Stimulated activated CD4-positive, alpha-beta T cell treated with anti-CD3 and anti-CD28 coated beads, Interleukin-15, amount 100 ng/mL, for 1 hour (primary cell): ENCODE results near the gene CT47B1.
"Not testable (repeated sequence)": the region's sequence is repeated elsewhere in the genome, so short reads cannot be mapped to it uniquely, and the experiment has no call there.

ENCODE experiments used
- DNase-seq, 2 donors: peaks; one replicate each; pipeline ENCODE4 v3.0.0-alpha.2; 2020; ENCODE audit warnings: low read depth in 1 of 2, low spot score in 1 of 2

Gene CT47B1

GRCh38 chrX:120875766-120876165 is at the start of gene CT47B1:
Gene CT47B1 (minus strand): TSS chrX:120875866. CDS start chrX:120875670, 196 bp downstream.
- not testable (repeated sequence) for DNase-seq

DNA sequence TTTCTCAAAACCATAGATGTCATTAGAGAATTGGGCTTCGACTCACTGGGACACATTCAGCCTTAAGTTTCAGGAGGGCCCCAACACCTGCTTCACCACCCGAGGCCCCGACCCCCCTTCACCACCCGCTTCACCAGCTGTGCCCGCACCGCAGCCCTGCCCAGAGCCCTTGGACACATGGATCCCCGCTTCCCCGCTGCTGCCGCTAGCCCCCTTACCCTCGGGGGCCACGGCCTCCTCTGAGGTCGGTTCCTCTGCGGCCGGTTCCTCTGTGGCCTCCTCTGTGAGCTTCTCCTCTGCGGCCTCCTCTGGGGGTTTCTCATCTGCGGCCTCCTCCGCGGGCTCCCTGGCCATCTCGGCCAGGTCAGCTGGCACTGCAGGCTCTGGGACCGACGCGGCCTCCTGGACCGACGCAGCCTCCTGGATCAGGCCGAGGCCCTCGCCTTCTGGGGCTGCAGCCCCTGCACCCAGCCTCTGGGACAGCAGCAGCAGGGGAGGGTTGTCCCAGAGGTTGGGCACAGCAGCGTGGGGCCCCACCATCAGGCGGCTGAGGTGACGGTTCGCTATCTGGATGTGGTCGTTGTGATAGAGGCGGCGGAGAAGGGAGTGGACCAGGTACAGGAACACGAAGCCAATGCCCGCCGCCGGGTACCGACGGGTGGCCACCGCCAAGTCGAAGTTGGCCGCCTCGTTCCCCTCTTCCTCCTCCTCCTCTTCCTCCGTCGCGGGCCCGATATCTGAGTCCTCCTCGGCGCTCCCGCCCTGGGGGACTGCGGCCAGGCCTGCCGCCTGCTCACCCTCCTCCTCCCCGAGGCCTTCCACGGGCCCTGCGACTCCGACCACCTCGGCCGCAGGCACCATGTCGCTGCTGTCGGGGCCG is 748 bp downstream of the CT47B1 start:
- DNase-seq = no peak

- DNase-seq = no peak
Observed at GRCh38 chrX:120857240-120857639, 18.4 kb downstream of the CT47B1 start.

- DNase-seq = no peak
Observed at GRCh38 chrX:120840827-120841226, 34.8 kb downstream of the CT47B1 start.

DNA sequence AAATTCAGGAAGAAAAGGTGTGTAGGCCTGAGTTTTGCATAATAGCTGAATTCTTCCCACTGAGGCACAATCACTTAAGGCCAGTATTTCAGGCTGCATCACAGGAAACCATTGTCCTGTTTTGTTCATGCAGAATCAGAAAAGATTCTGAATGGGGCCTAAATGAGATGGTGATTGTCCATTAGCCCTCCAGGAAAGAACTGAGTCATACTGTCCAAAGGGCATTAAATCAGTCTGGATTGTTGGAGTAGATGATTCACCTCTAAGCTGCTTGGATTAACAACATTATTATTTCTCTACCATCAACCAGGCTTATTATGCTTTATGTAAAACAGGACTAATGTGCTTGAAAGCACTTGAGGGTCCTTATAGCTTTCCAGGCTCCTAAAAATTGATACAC is 36.2 kb downstream of the CT47B1 start:
- no peak for DNase-seq

DNA sequence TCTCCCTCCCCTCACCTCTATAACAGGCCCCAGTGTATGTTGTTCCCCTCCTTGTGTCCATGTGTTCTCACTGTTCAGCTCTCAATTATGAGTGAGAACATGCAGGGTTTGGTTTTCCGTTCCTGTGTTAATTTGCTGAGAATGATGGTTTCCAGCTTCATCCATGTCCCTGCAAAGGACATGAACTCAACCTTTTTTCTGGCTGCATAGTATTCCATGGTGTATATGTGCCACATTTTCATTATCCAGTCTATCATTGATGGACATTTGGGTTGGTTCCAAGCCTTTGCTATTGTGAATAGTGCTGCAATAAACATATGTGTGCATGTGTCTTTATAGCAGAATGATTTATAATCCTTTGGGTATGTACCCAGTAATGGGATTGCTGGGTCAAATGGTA is 48.5 kb downstream of the CT47B1 start:
- not testable (repeated sequence) for DNase-seq

GRCh38 chrX:120825146-120825545 is 50.5 kb downstream of the CT47B1 start:
- DNase-seq = no peak

GRCh38 chrX:120824021-120824420 is 51.6 kb downstream of the CT47B1 start:
- DNase-seq = no peak

DNA sequence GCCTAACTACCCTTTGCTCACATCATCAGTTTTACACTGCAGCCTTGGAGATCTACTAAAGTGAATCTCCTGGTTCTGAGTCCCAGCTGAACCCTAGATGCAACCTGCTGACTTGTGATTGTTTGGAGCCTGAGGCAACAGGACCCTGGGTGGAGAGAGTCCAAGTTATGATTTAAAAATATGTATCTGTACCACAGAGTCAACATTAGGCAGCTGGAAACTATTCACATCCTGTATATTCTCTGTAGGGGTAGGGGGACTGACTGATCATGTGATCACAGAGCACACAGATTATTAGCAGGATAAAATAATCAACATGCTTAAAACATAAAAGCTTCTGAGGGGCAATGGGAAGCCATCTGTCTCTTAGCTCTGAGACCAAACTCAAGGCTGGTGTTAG is 52.1 kb downstream of the CT47B1 start:
- no peak for DNase-seq
